Measurements from ENCODE around the gene ICAM3. TPM values are rescaled to one million over a fixed set of nuclear protein-coding genes. Genes with fewer than 3 reads are reported as not detected.

Gene ICAM3
- total RNA-seq, 1 experiment from 2014 or later: 7.9 TPM

- POLR2A ChIA-PET: no interaction called here
- CTCF ChIA-PET: interaction anchor here (1.2 kb wide), 1 partner anchor 22 kb away, joined by 3 read pairs; the partner anchor contains the start of gene ICAM1
- peaks cover 17% of the 10 kb centered on the region for H3K36me3 Mint-ChIP-seq (ENCODE audit: insufficient read depth, unreplicated experiment)
- DNase-seq (ENCODE audit: unreplicated experiment): no peak
- H3K27me3 Mint-ChIP-seq (ENCODE audit: insufficient read depth, unreplicated experiment): no peaks in the 10 kb centered on the region
- peaks cover 15% of the 10 kb centered on the region for H3K4me1 Mint-ChIP-seq (ENCODE audit: insufficient read depth, unreplicated experiment)
- H3K27ac Mint-ChIP-seq (ENCODE audit: low read depth, unreplicated experiment): no peak overlapping the region
- TF ChIP-seq CTCF (IDR thresholded peaks at IDR 0.05; ENCODE audit: unreplicated experiment): no peak
- no peaks in the 10 kb centered on the region for H3K9me3 Mint-ChIP-seq (ENCODE audit: unreplicated experiment)
- BruUV-seq (replicated peaks): no TSS peak
- intact Hi-C loops (cut with micrococcal nuclease): no loop called here
- peak overlapping the region; percentile 79 for H3K4me3 Mint-ChIP-seq (ENCODE audit: unreplicated experiment)
Observed at GRCh38 chr19:10292789-10293636, 46.4 kb downstream of the ICAM3 start.

- ChIA-PET POLR2A (interaction anchor here (0.6 to 1.6 kb wide), 7 partner anchors 21 to 197 kb away, joined by 3 to 8 read pairs (median 4); partner anchors contain the start of genes ICAM1 and RAVER1), CTCF (interaction anchor here (0.6 to 1.4 kb wide), 6 partner anchors 18 to 113 kb away, joined by 3 to 6 read pairs (median 4); partner anchors contain the start of gene ICAM1)
- TF ChIP-seq CTCF (IDR thresholded peaks at IDR 0.05; ENCODE audit: unreplicated experiment): no peak
- intact Hi-C loops (cut with micrococcal nuclease): no loop called here
- no peaks in the 10 kb centered on the region for H3K27me3 Mint-ChIP-seq (ENCODE audit: insufficient read depth, unreplicated experiment)
- no peaks in the 10 kb centered on the region for H3K9me3 Mint-ChIP-seq (ENCODE audit: unreplicated experiment)
- H3K4me1 Mint-ChIP-seq (ENCODE audit: insufficient read depth, unreplicated experiment): peaks cover 15% of the 10 kb centered on the region
- H3K36me3 Mint-ChIP-seq (ENCODE audit: insufficient read depth, unreplicated experiment): peaks cover 17% of the 10 kb centered on the region
- no peak overlapping the region for H3K27ac Mint-ChIP-seq (ENCODE audit: low read depth, unreplicated experiment)
- DNase-seq (ENCODE audit: unreplicated experiment): peak; percentile 70
- no TSS peak for BruUV-seq (replicated peaks)
- H3K4me3 Mint-ChIP-seq (ENCODE audit: unreplicated experiment): peak overlapping the region; percentile 79
Observed at GRCh38 chr19:10292206-10292788, 47.1 kb downstream of the ICAM3 start.

- peak; percentile 27 for DNase-seq (ENCODE audit: unreplicated experiment)
- Mint-ChIP-seq H3K4me1 (ENCODE audit: insufficient read depth, unreplicated experiment) (peaks cover 15% of the 10 kb centered on the region), H3K9me3 (ENCODE audit: unreplicated experiment) (no peaks in the 10 kb centered on the region), H3K36me3 (ENCODE audit: insufficient read depth, unreplicated experiment) (peaks cover 14% of the 10 kb centered on the region), H3K27ac (ENCODE audit: low read depth, unreplicated experiment) (no peak overlapping the region), H3K4me3 (ENCODE audit: unreplicated experiment) (peak overlapping the region; percentile 79), H3K27me3 (ENCODE audit: insufficient read depth, unreplicated experiment) (no peaks in the 10 kb centered on the region)
- BruUV-seq (replicated peaks): no TSS peak
- CTCF ChIA-PET: interaction anchor here (0.6 to 1.4 kb wide), 10 partner anchors 12 to 361 kb away, joined by 3 to 6 read pairs (median 4); partner anchors contain the start of gene ICAM1
- intact Hi-C loops (cut with micrococcal nuclease): no loop called here
- no peak for TF ChIP-seq CTCF (IDR thresholded peaks at IDR 0.05; ENCODE audit: unreplicated experiment)
- POLR2A ChIA-PET: interaction anchor here (0.6 to 1.6 kb wide), 16 partner anchors 11 to 1965 kb away, joined by 3 to 8 read pairs (median 4); partner anchors contain the start of genes ICAM1, MRPL4, RAVER1 and TYK2
Observed at GRCh38 chr19:10291554-10292205, 47.7 kb downstream of the ICAM3 start.

Measured in MCF 10A (cell line).